Limb (tissue), 2 donors: ENCODE measurements around the gene MCOLN1.

Experiments
- DNase-seq, 2 donors: peaks; one replicate each; pipeline ENCODE4 v3.0.0-alpha.2; 2016; ENCODE audit errors: extremely low spot score in 2 of 2

The MCOLN1 gene

GRCh38 chr19:7522072-7522922 is at the start of gene MCOLN1:
Gene MCOLN1, plus strand, starts transcription at chr19:7522624. Its CDS starts 127 bp downstream, at chr19:7522751.
- peak; percentile 99 for DNase-seq

- DNase-seq: no peak
These were observed 46.8 kb upstream of the MCOLN1 start for GRCh38 chr19:7475665-7476064.

GRCh38 chr19:7476241-7476640 is 46.2 kb upstream of the MCOLN1 start:
- DNase-seq: no peak

- DNase-seq: no peak
These were observed 45.5 kb upstream of the MCOLN1 start for GRCh38 chr19:7476777-7477494.

GRCh38 chr19:7477758-7478157 is 44.7 kb upstream of the MCOLN1 start:
- no peak for DNase-seq

GRCh38 chr19:7478173-7478842 is 44.1 kb upstream of the MCOLN1 start:
- DNase-seq: no peak

- no peak for DNase-seq
These were observed 43.6 kb upstream of the MCOLN1 start for GRCh38 chr19:7478843-7479227.

- no peak for DNase-seq
These were observed 42.0 kb upstream of the MCOLN1 start for GRCh38 chr19:7480222-7480969.

- no peak for DNase-seq
These were observed 41.5 kb upstream of the MCOLN1 start for GRCh38 chr19:7480970-7481255.

GRCh38 chr19:7482584-7483439 is 39.6 kb upstream of the MCOLN1 start:
- DNase-seq: peak in 1 of 2 donors; percentile 69

- no peak for DNase-seq
These were observed 38.7 kb upstream of the MCOLN1 start for GRCh38 chr19:7483720-7484201.

GRCh38 chr19:7486923-7487322 is 35.5 kb upstream of the MCOLN1 start:
- DNase-seq: no peak

GRCh38 chr19:7488736-7489353 is 33.6 kb upstream of the MCOLN1 start, which contains the start of gene PEX11G:
Gene PEX11G, minus strand, starts transcription at chr19:7489035. Its CDS starts 25 bp downstream, at chr19:7489010.
- DNase-seq: peak; percentile 93 to 98

- DNase-seq: no peak
These were observed 32.8 kb upstream of the MCOLN1 start for GRCh38 chr19:7489609-7490044.

- no peak for DNase-seq
These were observed 30.3 kb upstream of the MCOLN1 start for GRCh38 chr19:7492142-7492541.

GRCh38 chr19:7492558-7492957 is 29.9 kb upstream of the MCOLN1 start:
- no peak for DNase-seq

GRCh38 chr19:7494416-7495098 is 27.9 kb upstream of the MCOLN1 start:
- DNase-seq: peak in 1 of 2 donors; percentile 49

GRCh38 chr19:7497292-7497691 is 25.1 kb upstream of the MCOLN1 start:
- no peak for DNase-seq

GRCh38 chr19:7500811-7501450 is 21.5 kb upstream of the MCOLN1 start:
- peak; percentile 55 to 85 for DNase-seq
